Peyer's patch (tissue), 4 donors: ENCODE measurements around the gene POU6F1. TPM values are rescaled to one million over a fixed set of nuclear protein-coding genes. Genes with fewer than 3 reads are reported as not detected.
A peak's percentile ranks its signal among the peaks of the same experiment; 100 is the strongest.

Experiments used
- DNase-seq, 3 donors: peaks; one replicate each; pipeline ENCODE4 v3.0.0-alpha.2; 2017 to 2019
- H3K27ac ChIP-seq, 4 donors: fragments of 200-600 bp; sonication (generic); one replicate each; pipeline ENCODE4 v1.5.1; 2016 to 2019
- H3K27me3 ChIP-seq, 2 donors: fragments of 200-600 bp; sonication (generic); one replicate each; pipeline ENCODE4 v1.5.1; 2019
- H3K36me3 ChIP-seq, 3 donors: fragments of 200-600 bp; sonication (generic); one replicate each; pipeline ENCODE4 v1.5.1; 2016 to 2019
- H3K4me1 ChIP-seq, 4 donors: fragments of 200-600 bp; sonication (generic); one replicate each; pipeline ENCODE4 v1.5.1; 2016 to 2019
- H3K4me3 ChIP-seq, 4 donors: fragments of 200-600 bp; sonication (generic); 1 replicate in 3 of 4; 2 replicates in 1 of 4; pipeline ENCODE4 v1.5.1; 2016 to 2019; ENCODE audit warnings: mild to moderate bottlenecking in 1 of 4
- H3K9me3 ChIP-seq, 4 donors: fragments of 200-600 bp; sonication (generic); one replicate each; pipeline ENCODE4 v1.5.1; 2016 to 2019; ENCODE audit warnings: mild to moderate bottlenecking in 1 of 4
- CTCF ChIP-seq, 6 experiments: fragments of 450-650 bp in 4 of 6; fragments of 200-600 bp in 2 of 6; sonication (generic) in 1 of 6; IDR thresholded peaks; one replicate each; pipeline ENCODE4 v1.5.1; 2017 to 2019; ENCODE audit warnings: antibody characterized with exemption in 6 of 6, mild to moderate bottlenecking in 3 of 6, moderate library complexity in 1 of 6
- POLR2A ChIP-seq, 2 donors: fragments of 450-650 bp; IDR thresholded peaks; one replicate each; pipeline ENCODE4 v1.5.1; 2017; ENCODE audit warnings: antibody characterized with exemption in 2 of 2, mild to moderate bottlenecking in 2 of 2, moderate library complexity in 2 of 2
- total RNA-seq, 4 donors: library from RNA; depleted of rRNA; stranded (reverse); fragments of >200 nt; gene quantifications; one replicate each; pipeline ENCODE4 v1.1.0, GENCODE V29; 2016

The POU6F1 gene
- total RNA-seq, 4 donors from 2014 or later: 1.4 to 19.8 (median 6.6) TPM

GRCh38 chr12:51172515-51173431 is 45.1 kb downstream of the POU6F1 start, which contains the start of gene TFCP2:
Gene TFCP2, minus strand, starts transcription at chr12:51173135. Its CDS starts 713 bp downstream, at chr12:51172422.
- TF ChIP-seq CTCF (IDR thresholded peaks at IDR 0.05) (no peak), POLR2A (IDR thresholded peaks at IDR 0.05) (peak; percentile 52 to 78)
- peak; percentile 97 to 99 (median 97) for DNase-seq
- no peaks in the 10 kb centered on the region for H3K36me3 ChIP-seq
- peak within 1 kb of the TSS; percentile 71 to 79 (median 76) for H3K4me3 ChIP-seq
- peaks cover 0 to 17% (median 10%) of the 10 kb centered on the region in 4 donors for H3K4me1 ChIP-seq
- no peaks in the 10 kb centered on the region for H3K27me3 ChIP-seq
- peak within 1 kb of the TSS; percentile 90 to 97 (median 94) for H3K27ac ChIP-seq
- H3K9me3 ChIP-seq: no peaks in the 10 kb centered on the region

- TF ChIP-seq POLR2A (IDR thresholded peaks at IDR 0.05): no peak
- no peak for TF ChIP-seq CTCF (IDR thresholded peaks at IDR 0.05)
- H3K4me3 ChIP-seq: peak overlapping the region; percentile 71 to 79 (median 76)
Measured at GRCh38 chr12:51171884-51172514, 45.9 kb downstream of the POU6F1 start.

GRCh38 chr12:51163795-51164194 is 54.1 kb downstream of the POU6F1 start:
- TF ChIP-seq CTCF (IDR thresholded peaks at IDR 0.05): no peak
- TF ChIP-seq POLR2A (IDR thresholded peaks at IDR 0.05): no peak
- no peak overlapping the region for H3K27ac ChIP-seq

More at GRCh38 chr12:51171884-51172514, 45.9 kb downstream of the POU6F1 start:
- peak in 1 of 3 donors; percentile 49 for DNase-seq
- Histone ChIP-seq H3K9me3 (no peaks in the 10 kb centered on the region), H3K4me1 (peaks cover 0 to 17% (median 10%) of the 10 kb centered on the region in 4 donors), H3K27ac (peak overlapping the region; percentile 90 to 97 (median 94)), H3K27me3 (no peaks in the 10 kb centered on the region), H3K36me3 (no peaks in the 10 kb centered on the region)

GRCh38 chr12:51162217-51162616 is 55.6 kb downstream of the POU6F1 start:
- TF ChIP-seq POLR2A (IDR thresholded peaks at IDR 0.05): no peak
- TF ChIP-seq CTCF (IDR thresholded peaks at IDR 0.05): no peak
- Histone ChIP-seq H3K36me3 (no peaks in the 10 kb centered on the region), H3K4me1 (no peaks in the 10 kb centered on the region), H3K27ac (no peak overlapping the region), H3K27me3 (no peaks in the 10 kb centered on the region), H3K9me3 (no peaks in the 10 kb centered on the region), H3K4me3 (no peak overlapping the region)
- DNase-seq: no peak

More at GRCh38 chr12:51163795-51164194, 54.1 kb downstream of the POU6F1 start:
- H3K36me3 ChIP-seq: no peaks in the 10 kb centered on the region
- DNase-seq: no peak
- H3K4me1 ChIP-seq: no peaks in the 10 kb centered on the region
- no peaks in the 10 kb centered on the region for H3K9me3 ChIP-seq
- no peak overlapping the region for H3K4me3 ChIP-seq
- no peaks in the 10 kb centered on the region for H3K27me3 ChIP-seq

- no peak overlapping the region for H3K4me3 ChIP-seq
Measured at GRCh38 chr12:51160814-51161459, 56.9 kb downstream of the POU6F1 start.

More at GRCh38 chr12:51160814-51161459, 56.9 kb downstream of the POU6F1 start:
- no peak overlapping the region for H3K27ac ChIP-seq
- H3K36me3 ChIP-seq: no peaks in the 10 kb centered on the region
- no peaks in the 10 kb centered on the region for H3K9me3 ChIP-seq
- no peaks in the 10 kb centered on the region for H3K4me1 ChIP-seq
- TF ChIP-seq POLR2A (IDR thresholded peaks at IDR 0.05) (no peak), CTCF (IDR thresholded peaks at IDR 0.05) (no peak)
- H3K27me3 ChIP-seq: no peaks in the 10 kb centered on the region
- DNase-seq: no peak
